Measurements from ENCODE around the gene RBM20.
"Not testable (repeated sequence)": the region's sequence is repeated elsewhere in the genome, so short reads cannot be mapped to it uniquely, and the experiment has no call there.

GRCh38 chr10:110660289-110660688 lies 16.2 kb downstream of the RBM20 start:
- not testable (repeated sequence) for TF ChIP-seq CTCF (conservative IDR thresholded peaks at IDR 0.05; ENCODE audit: low read depth, low read length); POLR2A (IDR thresholded peaks at IDR 0.05; ENCODE audit: low read depth, low read length); NFE2L2 (IDR thresholded peaks at IDR 0.05; ENCODE audit: low read depth, low read length); MXI1 (IDR thresholded peaks at IDR 0.05; ENCODE audit: borderline replicate concordance, low read depth, low read length); MAFK (IDR thresholded peaks at IDR 0.05; ENCODE audit: low read depth, low read length)
- TF ChIP-seq, protein P1, sequence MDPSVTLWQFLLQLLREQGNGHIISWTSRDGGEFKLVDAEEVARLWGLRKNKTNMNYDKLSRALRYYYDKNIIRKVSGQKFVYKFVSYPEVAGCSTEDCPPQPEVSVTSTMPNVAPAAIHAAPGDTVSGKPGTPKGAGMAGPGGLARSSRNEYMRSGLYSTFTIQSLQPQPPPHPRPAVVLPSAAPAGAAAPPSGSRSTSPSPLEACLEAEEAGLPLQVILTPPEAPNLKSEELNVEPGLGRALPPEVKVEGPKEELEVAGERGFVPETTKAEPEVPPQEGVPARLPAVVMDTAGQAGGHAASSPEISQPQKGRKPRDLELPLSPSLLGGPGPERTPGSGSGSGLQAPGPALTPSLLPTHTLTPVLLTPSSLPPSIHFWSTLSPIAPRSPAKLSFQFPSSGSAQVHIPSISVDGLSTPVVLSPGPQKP (IDR thresholded peaks at IDR 0.05; ENCODE audit: borderline replicate concordance, low read depth, low read length) = not testable (repeated sequence)
- TF ChIP-seq, protein P2, sequence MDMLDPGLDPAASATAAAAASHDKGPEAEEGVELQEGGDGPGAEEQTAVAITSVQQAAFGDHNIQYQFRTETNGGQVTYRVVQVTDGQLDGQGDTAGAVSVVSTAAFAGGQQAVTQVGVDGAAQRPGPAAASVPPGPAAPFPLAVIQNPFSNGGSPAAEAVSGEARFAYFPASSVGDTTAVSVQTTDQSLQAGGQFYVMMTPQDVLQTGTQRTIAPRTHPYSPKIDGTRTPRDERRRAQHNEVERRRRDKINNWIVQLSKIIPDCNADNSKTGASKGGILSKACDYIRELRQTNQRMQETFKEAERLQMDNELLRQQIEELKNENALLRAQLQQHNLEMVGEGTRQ (IDR thresholded peaks at IDR 0.05; ENCODE audit: low read depth, low read length) = not testable (repeated sequence)
